GM12865 (cell line): ENCODE data around the gene TBPL2.
"Not testable (repeated sequence)": the region's sequence is repeated elsewhere in the genome, so short reads cannot be mapped to it uniquely, and the experiment has no call there.

ENCODE experiments used
- DNase-seq: peaks from one replicate; pipeline ENCODE4 v3.0.0; 2010; ENCODE audit warnings: low read depth
- H3K4me3 ChIP-seq: 2 replicates; pipeline ENCODE4 v1.5.1; 2011; ENCODE audit warnings: mild to moderate bottlenecking, low read depth, low read length, control low read depth
- CTCF ChIP-seq: IDR thresholded peaks from 2 replicates; pipeline ENCODE4 v1.5.1; 2011; ENCODE audit warnings: low read length, control low read depth, low read depth, inconsistent platforms; ENCODE audit not compliant: insufficient read depth; ENCODE audit errors: missing control alignments

The TBPL2 gene

DNA sequence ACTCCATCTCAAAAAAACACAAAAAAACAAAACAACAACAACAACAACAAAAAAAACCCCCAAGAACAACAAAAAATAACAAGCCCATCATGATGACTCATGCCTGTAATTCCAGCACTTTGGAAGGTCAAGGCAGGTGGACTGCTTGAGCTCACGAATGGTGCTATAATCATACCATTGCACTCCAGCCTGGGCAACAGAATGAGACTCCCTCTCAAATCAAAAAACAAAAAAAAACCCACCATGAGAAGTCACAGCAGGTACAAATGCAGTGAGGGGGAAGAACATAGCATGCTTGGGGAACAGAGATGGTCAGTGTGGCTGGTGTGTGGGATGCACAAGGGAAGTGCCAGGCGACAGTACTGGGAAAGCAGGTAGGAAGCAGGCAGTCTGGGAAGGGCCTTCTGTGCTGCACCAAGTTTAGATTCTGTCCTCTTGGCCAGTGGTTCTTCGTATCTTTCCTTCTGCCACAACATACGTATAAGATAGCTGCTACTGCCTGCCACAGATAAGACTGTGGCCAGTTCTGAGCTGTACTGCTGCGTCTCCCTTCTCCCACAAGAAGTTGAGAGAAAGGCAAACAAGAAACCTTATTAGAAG, 56.8 kb downstream of the TBPL2 start:
- H3K4me3 ChIP-seq, result no peak overlapping the region
- DNase-seq, result no peak
- no peak for TF ChIP-seq CTCF

- H3K4me3 ChIP-seq, DNase-seq: not testable (repeated sequence)
Observed at GRCh38 chr14:55383056-55383466, 57.4 kb downstream of the TBPL2 start.

- no peak overlapping the region for H3K4me3 ChIP-seq
- no peak for TF ChIP-seq CTCF
- DNase-seq, result no peak
Observed at GRCh38 chr14:55382483-55382882, 57.9 kb downstream of the TBPL2 start.

- TF ChIP-seq CTCF, result no peak
- H3K4me3 ChIP-seq, result no peak overlapping the region
- no peak for DNase-seq
Observed at GRCh38 chr14:55381561-55381960, 58.9 kb downstream of the TBPL2 start.

DNA sequence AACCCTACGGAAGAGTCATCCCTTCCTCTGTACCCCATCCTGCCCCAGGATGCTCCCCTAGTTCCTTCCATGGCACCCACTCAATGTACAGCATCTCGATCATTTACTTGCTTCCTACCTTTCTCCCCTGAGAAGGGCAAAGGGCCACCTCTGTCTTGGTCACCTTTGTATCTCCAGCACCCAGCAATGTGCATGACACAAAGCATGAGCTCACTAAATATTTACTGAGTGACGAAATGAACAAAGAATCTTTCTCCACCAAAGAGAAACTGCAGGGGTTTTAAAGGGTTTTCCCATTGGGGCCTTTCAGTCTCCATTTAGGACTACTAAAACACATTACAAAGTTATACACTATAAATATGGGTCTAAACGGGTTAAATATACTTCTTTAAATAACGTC, 59.4 kb downstream of the TBPL2 start:
- TF ChIP-seq CTCF, result no peak
- H3K4me3 ChIP-seq, result no peak overlapping the region
- DNase-seq, result no peak

DNA sequence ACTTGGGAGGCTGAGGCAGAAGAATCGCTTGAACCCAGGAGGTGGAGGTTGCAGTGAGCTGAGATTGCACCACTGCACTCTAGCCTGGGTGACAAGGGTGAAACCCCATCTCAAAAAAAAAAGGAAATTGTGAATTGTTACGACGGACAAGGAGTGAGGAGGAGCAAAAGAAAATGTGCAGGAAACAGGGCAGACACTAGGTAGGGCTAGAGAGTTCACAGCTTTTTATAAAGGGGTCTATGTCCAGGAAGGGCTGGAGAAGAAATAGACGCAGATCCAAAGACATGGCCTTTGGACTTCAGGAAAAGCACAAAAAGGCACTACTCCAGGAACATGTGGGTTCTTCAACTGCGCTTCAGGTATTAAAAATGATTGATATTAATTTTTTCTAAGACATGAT, 63.2 kb downstream of the TBPL2 start:
- no peak for DNase-seq
- no peak overlapping the region for H3K4me3 ChIP-seq
- no peak for TF ChIP-seq CTCF

- no peak for TF ChIP-seq CTCF
- DNase-seq, result no peak
- no peak overlapping the region for H3K4me3 ChIP-seq
Observed at GRCh38 chr14:55374771-55375170, 65.6 kb downstream of the TBPL2 start.
